ENCODE measurements around the gene PAGR1.
A peak's percentile ranks its signal among the peaks of the same experiment; 100 is the strongest.
"Not testable (repeated sequence)": the region's sequence is repeated elsewhere in the genome, so short reads cannot be mapped to it uniquely, and the experiment has no call there.

Gene PAGR1

DNA sequence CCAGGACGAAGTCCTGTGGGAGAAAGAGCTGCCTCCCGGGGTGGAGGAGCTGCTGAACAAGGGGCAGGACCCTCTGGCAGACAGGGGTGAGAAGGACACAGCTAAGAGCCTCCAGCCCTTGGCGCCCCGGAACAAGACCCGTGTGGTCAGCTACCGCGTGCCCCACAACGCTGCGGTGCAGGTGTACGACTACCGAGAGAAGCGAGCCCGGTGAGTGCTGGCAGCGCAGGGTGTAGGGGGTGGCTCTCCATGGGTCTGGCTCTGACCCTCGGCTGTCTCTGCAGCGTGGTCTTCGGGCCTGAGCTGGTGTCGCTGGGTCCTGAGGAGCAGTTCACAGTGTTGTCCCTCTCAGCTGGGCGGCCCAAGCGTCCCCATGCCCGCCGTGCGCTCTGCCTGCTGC is 25.7 kb downstream of the PAGR1 start:
- DNase-seq: no peak

DNA sequence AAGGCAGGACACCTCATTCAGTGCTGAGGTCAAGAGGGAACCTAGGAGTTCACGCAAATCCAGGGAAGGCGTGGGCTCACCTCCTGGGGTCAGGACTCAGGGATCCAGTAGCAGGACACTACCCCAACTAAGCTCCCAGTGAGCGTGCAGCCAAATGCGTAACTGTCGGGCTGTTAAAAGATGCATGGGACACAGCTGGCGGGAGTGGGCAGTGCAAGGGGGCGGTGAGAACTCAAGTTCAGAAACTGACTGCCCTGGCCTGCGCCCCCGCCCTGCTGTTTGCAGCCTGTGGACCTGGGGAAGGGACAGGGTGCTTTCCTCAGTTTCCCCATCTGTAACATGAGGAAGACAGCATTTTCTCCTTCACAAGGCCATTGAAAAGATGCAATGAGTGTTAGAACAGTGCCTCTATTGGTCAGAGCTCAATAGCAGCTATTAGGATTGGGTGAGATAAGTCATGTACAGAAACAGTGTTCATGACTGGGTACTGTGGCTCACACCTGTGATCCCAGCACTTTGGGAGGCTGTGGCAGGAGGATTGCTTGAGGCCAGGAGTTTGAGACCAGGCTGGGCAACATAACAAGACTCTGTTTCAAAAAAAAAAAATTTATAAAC is 26.9 kb downstream of the PAGR1 start:
- DNase-seq: no peak

DNA sequence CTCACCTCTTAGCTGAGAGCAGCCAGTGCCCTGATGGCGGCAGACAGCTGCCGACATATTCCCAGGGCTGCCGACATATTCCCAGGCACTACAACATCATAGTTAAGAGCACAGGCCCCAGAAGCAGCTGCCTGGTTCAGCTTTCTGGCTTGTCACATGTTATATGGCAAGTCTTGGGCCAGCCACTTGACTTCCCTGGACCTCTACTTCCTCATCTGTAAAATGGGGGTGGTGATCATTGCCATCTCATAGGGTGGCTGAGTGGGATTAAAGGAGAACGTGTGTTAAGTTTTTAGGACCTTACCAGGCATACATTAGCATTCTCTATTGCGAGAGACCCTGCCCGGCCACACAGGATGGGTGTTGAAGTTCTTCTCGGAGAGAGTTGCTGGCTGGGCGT is 28.0 kb downstream of the PAGR1 start:
- DNase-seq: no peak

DNA sequence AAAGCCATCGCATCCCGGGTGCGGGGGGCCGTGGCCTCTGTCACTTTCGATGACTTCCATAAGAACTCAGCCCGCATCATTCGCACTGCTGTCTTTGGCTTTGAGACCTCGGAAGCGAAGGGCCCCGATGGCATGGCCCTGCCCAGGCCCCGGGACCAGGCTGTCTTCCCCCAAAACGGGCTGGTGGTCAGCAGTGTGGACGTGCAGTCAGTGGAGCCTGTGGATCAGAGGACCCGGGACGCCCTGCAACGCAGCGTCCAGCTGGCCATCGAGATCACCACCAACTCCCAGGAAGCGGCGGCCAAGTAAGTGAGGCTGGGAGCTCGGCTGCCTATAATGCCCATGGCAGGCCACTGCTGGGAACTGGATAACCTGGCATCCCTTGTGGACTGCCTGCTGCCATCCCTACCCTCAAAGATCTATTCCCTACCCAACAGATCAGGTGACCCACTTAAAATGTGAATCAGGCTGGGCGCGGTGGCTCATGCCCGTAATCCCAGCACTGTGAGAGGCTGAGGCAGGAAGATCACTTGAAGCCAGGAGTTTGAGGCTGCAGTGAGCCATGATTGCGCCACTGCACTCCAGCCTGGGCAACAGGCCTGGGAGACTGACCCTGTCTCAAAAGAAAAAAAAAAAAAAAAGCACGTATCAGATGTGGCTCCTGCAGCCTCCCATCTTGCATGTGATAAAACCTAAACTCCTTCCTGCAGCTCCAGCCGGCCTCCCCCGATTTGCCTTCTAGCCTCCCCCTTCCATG is 28.8 kb downstream of the PAGR1 start:
- no peak for DNase-seq

DNA sequence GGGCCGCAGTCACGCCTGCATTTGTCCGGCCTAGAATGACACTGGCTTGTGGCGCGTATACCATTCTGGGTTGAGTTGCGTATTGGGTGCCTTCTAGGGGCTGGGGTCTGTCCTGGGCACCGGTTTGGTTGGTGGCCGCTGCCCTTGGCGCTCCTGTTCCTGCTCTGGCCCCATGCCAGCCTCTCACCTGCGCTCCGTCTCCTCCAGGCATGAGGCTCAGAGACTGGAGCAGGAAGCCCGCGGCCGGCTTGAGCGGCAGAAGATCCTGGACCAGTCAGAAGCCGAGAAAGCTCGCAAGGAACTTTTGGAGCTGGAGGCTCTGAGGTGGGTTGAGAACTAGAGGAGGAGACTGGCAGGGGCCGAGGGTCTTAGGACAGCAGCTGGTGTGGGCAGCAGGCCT is 29.7 kb downstream of the PAGR1 start:
- DNase-seq: no peak

DNA sequence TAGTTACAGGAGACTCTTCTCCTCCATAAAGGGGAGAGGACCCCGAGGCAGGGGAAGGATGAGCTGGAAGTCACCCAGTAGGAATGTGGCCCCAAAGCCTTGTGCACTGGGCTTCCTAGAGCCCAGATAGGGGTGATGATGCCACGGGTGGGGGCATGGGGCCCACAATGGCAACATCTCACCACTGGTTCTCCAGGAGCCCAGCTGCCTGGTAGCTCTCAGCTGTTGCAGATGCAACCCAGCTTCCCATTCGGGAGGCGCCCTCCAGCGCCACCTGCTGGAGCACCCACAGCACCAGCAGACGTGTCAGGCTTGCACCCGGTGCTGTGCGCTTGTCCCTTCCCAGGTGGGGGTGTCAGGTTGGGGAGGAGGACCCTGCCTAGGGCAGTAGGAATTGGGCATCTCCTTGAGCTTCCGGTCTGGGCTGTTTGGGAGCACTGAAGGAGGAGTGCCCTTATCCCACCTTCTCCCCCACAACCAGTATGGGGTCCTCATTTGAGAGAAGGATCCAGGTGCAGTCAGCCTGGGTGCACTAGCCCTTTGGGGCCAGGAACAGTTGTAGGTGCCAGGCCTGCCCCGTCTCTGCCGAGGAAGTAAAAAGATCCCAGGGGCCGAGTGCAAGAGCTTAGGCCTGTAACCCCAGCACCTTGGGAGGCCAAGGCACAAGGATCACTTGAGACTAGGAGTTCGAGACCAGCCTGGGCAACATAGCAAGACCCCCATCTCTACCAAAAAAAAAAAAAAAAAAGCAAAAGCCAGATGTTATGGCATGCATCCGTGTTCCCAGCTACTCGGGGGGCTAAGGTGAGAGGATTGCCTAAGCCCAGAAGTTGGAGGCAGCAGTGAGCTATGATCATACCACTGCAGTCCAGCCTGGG is 32.7 kb downstream of the PAGR1 start:
- DNase-seq: peak; percentile 60 to 81 (median 72)

DNA sequence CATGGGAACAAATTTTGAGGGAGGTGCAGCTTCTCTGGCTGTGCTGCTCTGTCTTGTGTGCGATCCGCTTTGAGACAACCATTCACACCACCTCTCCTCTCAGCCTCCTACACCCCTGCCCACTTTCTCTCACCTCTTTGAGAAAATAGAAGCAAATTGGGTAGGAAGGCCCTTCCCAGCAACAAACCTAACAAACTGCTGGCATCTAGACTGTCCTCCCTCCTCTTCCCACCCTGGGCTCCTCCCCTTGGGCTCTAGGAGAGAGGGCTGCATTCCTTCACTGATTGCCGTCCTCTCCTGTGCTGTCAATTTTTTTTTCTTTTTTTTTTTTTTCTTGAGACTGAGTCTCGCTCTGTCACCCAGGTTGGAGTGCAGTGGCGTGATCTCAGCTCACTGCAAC is 33.6 kb downstream of the PAGR1 start:
- no peak for DNase-seq

DNA sequence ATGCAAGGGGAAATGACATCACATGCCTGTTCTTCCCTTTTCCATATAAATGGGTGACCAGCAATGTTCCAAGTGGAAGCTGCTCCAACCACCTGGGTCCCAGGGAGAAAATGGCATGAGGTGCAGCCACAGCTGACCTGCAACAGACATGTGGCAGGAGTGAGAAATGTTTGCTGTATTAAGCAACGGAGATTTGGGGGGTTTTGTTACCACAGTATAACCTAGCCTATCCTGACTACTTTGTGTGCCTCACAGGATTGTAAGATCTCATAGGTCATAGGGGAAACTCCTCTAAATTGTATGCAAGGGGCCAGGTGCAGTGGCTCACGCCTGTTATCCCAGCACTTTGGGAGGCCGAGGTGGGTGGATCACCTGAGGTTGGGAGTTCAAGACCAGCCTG is 35.0 kb downstream of the PAGR1 start:
- DNase-seq: no peak

DNA sequence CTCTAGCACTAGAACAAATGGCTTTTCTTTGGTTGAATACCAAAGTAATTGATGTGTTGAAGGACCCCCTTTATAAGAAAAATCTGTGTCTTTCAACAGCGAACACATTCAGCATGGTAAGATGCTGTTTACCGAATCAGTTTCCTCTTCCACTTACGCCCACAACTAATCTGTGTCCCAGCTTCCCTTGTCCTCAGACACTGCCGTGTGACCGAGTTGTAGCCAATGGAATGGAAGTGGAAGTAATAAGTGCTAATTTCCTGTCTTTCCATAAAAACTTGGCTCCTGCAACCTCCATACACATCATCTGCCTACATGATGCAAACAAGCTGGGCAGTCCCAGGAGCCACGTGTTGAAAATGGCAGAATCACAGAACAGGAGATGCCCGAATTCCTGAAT is 36.7 kb downstream of the PAGR1 start:
- no peak for DNase-seq

DNA sequence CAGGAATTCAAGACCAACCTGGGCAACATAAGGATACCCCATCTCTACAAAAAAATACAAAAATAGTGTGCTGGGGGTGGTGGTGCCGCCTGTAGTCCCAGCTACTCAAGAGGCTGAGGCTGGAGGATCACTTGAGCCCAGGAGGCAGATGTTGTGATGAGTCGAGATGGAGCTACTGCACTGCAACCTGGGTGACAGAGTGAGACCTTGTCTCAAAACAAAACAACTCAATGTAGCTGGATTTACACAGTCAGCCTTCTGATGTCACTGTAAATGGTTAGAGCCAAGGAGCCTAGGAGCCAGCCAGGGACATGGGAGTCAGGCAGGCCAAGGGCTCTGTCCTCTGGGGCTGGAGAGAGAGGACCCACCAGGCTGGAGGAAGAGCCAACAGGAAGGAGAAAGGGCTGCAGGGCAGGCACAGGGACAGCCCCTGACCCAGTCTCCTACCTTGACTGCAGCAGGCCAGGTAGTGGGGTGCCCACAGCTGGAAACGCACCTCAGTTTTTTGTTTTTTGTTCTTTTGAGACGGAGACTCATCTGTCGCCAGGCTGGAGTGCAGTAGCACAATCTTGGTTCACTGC is 38.7 kb downstream of the PAGR1 start:
- no peak for DNase-seq

DNA sequence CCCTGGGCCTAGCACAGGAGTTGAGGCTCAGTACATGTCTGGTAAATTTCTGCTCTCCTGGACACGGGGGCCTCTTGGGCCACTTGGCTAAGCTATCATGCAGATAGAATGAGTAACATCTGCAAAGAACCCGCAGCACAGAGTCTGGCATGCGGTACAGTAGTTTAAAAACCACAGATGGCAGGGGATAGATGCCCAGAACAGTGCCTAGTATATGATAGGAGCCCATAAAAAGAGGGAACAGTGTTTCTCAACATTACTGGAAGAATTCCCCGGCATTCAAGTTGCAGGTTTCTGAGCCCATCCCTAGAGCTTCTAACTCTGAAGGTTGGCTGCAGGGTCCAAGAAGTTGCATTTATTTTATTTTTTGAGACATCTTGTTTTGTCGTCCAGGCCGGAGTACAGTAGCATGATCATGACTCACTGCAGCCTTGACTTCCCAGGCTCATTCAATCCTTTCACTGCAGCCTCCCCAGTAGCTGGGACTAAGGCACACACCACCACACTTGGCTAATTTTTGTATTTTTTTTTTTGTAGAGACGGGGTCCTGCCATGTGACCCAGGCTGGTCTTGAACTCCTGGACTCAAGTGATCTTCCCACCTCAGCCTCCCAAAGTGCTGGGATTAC is 41.3 kb downstream of the PAGR1 start:
- no peak for DNase-seq

DNA sequence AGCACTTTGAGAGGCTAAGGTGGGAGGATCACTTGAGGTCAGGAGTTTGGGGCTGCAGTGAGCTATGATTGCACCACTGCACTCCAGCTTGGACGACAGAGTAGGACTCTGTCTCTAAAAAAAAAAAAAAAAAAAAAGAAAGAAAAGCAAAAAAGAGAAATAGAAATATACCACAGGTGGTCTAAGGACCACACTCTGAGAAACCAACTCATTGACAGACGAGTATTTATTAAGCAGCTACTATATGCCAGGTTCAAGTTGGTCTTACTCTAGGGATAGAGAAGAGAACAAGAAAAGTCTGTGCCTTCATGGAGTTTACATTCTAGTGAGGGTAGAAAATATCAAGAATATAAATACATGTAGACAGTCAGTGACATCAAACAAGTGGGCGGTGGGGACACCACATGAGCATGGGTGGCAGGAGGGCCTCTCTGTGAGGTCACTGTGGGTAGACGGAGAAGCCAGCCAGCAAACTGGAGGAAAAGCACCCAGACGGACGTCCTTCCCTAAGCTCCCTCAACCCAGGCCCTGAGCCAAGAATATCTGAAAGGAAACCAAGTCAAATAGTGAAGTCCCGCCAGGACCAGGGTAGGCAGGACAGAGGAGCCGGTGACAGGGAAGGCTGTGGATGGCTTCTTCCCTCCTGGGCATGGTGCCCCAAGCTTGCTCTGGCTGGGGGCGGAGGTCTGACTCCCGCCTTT is 42.3 kb downstream of the PAGR1 start:
- no peak for DNase-seq

DNA sequence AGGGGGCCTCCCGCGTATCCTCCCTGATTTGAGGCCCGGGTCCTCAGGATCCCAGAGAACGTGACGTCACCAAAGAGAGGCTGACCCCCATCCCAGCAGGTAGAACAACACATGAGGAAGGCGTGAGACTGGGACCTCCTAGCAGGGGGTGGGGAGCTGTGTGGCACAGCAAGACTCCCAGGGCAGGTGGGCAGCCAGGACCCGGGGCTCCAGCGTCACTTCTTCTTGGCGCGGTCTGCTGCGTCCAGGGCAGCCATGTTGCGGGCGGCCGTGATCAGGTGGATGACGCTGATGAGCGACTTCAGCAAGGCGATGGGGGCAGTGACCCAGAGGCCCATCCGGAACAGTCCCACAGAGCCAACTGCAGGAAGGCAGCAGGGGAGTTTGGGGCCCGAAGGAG is 43.0 kb downstream of the PAGR1 start:
- DNase-seq: no peak

DNA sequence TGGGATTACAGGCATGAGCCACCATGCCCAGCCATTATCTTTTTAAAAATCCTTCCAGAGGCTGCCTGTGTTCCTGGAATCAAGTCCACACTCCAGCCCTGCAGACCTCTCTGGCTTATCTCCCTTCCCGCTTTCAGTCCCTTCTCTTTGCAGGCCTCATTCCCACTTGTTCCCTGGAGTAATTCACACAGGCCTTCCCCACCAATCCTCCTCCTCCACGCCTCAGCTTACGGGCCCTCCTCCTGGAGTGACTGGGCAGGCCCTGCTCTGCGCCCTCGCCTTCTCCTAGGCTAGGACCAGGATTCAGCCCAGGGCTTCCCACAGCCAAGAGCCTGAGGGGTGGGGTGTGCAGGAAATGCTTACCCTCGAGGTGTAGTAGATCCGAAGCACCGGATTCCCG is 44.3 kb downstream of the PAGR1 start:
- DNase-seq: no peak

DNA sequence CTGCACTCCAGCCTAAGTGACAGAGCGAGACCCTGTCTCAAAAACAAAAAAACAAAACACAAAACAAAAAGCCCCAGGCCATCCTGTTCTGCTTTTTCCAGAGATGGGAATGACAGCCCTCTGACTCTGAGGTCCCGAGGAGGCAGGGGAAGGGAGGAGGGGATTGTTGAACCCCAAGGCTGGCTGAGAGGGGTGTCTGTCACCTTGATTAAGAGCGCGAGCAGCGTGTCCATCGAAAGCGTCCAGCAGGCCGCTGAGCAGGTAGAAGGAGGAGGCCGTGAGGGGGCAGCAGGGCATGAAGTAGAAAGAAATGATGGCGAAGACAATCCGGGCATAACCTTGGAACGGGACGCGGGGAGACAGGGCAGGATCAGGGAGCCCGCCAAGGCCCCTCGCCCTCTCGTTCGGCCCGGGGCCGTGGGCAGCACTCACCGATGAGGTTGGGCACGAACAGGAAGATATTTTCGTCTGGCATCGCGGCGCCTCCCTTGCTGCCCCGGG is 46.5 kb downstream of the PAGR1 start:
- DNase-seq: no peak

DNA sequence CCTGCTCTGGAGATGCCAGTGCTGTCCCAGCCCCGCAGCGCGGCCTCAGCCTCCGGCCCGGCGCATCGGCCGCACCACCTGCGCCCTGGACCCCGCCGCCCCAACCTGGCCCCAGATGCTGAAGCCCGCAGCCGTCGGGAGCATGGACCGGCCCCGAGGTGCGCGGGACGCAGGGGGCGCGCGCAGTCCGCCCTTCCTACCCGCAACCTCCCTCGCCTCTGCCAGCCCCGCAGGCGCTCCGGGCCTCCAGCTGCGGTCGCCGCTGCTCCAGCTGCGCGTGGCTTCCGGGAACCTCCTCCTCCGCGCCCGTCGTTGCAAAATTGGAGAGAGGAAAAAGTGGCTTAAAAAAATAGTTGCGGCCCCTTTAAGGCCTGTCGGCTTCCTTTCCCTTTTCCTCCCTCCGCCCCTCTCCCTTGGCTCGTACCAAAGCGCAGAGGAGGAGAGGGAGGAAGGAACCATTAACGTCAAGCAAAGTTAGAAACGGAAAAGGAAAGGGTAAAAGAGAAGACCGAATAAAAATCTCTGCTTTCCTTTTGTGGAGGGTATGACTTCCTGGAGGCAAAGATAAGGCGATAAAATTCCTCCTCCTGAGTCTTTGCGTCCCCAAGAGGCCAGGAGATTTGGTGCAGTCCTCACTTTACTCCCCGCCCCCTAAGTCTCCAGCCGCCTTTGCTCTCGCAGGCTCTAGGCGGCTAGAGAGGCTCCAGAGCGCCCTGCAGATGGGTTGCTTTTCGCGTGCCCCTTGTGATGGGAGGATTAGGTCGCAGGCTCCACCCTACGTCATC is 47.1 kb downstream of the PAGR1 start, which contains the start of gene CDIPT:
CDIPT (minus strand) TSS at position 343 of the 785 bp plus-strand sequence. CDS start 369 bp downstream, outside the sequence.
- peak; percentile 68 to 98 (median 90) for DNase-seq

DNA sequence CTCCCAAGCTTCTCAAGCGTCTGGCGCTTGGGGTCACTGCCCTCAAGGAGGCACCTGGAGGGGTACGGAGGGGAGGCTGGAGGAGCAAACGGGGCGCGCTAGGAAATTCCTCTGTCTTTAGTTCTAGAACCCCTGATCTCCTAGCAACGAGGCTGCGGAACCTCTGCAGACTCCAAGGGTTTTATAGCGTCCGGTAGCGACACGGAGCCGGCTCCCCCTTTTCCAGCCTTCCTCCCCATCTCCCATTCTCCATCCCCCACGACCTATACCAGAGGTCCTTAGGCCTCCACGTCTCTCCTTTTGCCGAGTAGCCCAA is 47.7 kb downstream of the PAGR1 start:
- no peak for DNase-seq

DNA sequence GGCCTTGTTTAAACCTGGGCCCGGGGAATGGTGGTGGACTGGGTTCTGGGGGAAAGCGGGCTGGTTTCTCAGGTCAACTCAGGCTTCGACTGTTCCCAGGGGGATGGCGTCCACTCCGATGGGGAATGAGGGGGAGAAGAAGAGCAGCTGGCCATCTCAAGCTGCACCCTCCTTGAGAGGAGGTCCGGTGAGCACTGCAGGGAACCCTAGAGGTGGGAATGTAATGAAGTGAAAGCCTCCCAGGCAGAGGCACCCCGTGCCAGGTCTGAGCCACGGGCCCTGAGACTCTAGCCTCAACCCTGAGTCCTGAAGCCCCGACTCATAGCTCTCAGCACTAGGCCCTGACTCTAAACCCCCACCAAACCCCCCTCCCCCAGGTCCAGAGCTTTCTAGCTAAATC is 48.3 kb downstream of the PAGR1 start:
- DNase-seq: no peak

DNA sequence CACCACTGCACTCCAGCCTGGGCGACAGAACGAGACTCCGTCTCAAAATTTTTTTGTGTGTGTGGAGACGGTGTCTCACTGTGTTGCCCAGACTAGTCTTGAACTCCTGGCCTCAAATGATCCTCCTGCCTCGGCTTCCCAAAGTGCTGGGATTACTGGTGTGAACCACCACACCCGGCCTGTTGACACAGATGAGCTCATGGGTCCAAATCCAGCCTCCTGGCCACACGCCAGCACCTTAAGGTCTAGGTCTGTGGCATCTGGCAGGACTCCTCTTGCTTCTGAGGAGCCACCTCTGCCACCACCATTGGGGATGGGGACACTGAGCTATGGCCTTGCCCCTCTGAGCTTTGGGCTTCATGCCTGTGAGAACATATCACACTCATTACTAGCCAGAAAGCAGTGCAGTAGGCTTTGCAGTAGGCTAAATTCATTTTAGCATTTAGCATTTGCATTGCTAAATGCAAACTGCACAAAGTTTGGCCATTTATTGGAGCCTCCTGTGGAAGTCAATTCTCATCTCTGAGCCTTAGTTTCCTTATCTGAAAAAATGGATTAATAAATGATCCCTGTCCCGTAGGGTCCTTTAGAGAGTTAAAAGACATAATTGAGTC is 52.6 kb downstream of the PAGR1 start:
- DNase-seq: no peak

DNA sequence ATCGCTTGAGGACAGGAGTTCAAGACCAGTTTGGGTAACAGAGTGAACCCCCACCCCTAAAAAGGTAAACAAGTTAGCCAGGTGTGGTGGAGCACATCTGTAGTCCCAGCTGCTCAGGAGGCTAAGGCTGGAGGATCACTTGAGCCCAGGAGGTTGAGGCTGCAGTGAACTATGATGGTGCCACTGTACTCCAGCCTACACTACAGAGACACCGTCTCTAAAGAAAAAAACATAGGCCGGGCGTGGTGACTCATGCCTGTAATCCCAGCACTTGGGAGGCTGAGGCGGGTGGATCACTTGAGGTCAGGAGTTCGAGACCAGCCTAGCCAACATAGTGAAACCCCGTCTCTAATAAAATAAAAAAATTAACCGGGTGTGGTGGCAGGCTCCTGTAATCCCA is 53.1 kb downstream of the PAGR1 start:
- DNase-seq: not testable (repeated sequence)
